ENCODE measurements around the gene IFNB1.

Gene IFNB1

DNA sequence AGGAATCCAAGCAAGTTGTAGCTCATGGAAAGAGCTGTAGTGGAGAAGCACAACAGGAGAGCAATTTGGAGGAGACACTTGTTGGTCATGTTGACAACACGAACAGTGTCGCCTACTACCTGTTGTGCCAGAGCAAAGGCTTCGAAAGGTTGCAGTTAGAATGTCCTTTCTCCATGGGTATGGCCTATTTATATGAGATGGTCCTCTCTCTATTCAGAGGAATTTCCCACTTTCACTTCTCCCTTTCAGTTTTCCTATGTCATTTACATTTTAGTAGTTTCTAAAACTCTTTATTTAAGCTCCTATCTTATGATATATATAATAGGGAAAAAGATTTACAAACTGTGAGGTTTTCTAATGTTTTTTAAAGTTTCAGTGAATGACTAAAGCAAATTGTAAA lies at the start of gene IFNB1:
IFNB1 (minus strand) TSS at position 162 of the 400 bp plus-strand sequence; CDS start at position 89, 73 bp downstream.
- no peak for DNase-seq

GRCh38 chr9:21121595-21122251 lies 44.0 kb upstream of the IFNB1 start:
- no peak for DNase-seq

GRCh38 chr9:21121079-21121478 lies 43.3 kb upstream of the IFNB1 start:
- DNase-seq, result no peak

GRCh38 chr9:21119093-21119770 lies 41.5 kb upstream of the IFNB1 start:
- no peak for DNase-seq

- no peak for DNase-seq
Observed at GRCh38 chr9:21114311-21114710, 36.6 kb upstream of the IFNB1 start.

DNA sequence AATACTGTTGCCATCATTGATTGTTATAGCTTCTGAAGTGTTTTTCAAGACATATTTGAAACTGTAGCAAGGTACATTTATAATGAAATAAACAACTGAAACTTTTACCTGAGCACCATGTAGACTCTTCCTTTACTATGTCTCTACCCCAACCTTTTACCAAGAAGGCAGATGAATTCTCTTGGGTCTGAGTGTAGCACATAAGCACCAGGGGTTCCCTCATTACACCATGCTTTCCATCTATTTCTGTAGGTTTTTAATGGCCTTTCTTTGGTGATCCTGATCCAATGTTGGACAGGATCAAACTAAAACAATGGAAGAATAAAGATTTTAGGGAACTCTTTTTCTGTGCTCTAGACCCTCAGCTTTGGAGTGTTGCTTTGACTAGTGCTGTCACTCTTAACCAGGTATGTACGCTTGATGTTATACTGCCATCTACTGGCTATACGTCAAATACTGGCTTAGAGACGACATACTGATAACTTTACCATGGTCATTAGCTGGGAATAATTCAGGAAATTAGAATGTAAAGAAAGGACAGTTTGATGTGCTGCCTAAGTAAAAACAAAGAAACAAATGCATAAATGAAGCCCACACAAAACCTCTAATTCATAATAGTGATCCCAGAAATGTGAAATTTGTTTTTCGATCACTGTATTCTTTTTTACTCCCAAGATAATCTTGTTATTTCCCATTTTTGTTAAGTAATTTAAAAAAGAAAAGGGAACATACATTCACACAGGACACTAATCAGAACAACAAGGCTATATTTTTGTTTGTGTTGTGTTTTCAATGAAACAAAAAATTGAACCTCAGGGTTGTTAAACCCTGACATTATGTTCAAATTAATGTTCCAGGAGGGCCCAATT lies 33.2 kb upstream of the IFNB1 start:
- DNase-seq, result no peak

DNA sequence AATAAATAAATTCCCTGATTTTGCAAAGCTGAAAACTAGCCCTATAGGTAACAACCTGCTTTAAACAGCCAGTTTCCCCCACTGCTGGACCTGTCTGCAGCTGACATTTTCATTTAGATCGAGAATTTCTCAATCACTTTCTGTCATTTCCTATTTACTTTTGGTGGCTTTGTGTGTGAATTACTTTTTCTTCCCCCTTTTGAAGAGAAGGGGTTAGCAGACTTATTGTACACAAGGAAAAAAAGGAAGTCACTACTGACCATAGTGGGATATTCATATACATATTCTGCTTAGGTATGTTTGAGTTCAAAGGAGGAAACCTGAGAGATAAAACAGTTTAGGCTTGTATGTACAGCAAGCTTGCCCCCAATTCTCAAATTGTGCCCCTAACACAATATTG lies 27.0 kb upstream of the IFNB1 start:
- DNase-seq, result no peak

- no peak for DNase-seq
Observed at GRCh38 chr9:21102305-21102704, 24.6 kb upstream of the IFNB1 start.

DNA sequence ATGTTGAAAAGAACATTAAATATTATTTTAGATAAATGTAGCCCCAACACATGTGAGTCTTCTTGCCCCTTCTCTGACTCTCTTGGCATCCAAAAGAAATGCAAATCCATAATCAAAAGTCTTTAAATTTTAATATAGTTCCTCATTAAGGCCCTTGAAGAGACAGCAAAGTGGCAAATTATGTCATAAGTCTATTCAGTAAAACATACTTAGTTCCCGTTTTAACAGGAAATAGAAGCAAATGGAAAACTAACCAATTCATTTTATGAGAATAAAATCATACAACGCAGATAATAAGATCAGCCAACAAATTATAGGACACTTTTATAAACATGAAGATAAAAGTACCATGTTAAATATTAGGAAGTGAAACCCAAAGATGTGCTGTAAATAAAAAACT lies 20.1 kb upstream of the IFNB1 start:
- DNase-seq, result no peak

DNA sequence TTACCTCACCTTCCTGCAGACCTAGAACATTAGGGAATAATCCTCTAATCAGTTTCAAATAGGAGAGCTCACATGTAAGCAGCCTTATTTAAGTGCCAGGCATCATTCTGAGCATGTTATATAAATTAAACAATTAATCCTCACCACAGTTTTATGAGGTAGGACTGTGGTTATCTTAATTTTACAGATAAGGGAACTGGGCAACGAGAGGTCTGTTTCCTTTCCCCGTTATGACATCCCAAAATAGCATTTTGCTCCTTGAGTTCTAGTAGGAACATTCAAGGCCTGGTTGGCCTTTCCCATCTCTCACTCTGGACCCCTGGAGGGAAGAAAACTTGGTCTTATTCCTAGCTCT lies 19.1 kb upstream of the IFNB1 start:
- no peak for DNase-seq

DNA sequence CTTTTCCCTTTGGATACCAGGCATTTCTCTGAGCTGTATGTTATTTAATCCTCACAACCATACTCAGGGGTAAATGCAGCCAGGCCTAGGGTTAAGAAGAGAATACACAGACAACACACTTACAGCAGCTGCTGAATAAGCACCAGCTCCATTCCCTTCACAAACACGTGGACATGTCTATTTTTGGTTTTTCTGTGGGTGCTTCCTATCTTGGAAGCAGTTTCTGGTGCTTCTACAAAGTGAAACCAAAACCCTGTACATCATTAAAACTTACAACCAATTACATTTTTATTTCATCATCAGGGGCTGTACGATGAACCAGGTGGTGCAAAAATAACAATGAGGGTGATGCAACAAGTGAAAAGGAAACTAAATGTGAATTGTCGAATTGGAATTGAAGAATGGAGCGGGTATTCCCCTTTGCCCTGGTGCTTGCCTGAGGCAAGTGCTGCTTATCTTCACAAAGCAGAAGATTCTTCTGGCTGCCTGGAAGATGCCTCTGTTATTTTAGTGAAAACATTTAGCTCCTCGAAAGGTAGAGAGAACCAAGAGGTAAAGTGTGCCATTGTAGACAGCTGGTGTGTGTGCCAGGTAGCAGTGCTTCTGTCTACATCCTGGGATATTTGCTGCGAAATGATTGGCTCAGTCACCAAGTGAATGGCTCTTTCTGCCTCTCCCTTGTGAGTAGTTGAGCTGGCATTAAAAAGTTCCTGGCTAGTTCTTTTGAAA lies 18.6 kb upstream of the IFNB1 start:
- DNase-seq, result peak in 1 of 2 experiments; percentile 28

DNA sequence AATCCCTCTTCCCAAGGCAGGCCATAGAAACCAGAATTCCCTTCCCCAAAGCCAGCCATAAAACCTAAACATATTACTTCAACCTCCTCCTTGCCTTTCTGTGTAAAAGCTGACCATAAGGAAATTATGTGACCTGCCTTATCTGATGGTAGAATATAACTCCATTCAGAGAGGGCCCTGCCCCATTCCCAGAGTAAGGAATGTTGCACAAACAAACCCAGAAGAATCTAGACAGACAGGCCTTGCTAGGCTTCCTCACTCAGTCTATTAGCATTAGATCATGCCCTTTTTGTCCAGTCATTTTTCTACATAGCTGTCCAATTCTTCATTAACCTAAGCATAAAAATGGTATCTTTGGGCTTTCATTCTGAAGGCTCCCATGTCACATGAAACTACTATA lies 17.8 kb upstream of the IFNB1 start:
- DNase-seq, result no peak

GRCh38 chr9:21086538-21086937 lies 8.8 kb upstream of the IFNB1 start:
- no peak for DNase-seq

DNA sequence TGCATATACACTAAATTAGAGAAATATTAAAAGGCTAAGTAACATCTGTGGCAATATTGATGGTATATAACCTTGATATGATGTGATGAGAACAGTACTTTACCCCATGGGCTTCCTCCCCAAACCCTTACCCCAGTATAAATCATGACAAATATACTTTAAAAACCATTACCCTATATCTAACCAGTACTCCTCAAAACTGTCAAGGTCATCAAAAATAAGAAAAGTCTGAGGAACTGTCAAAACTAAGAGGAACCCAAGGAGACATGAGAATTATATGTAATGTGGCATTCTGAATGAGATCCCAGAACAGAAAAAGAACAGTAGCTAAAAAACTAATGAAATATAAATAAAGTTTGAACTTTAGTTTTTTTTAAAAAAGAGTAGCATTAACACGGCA lies 7.3 kb upstream of the IFNB1 start:
- no peak for DNase-seq

GRCh38 chr9:21084242-21084850 lies 6.6 kb upstream of the IFNB1 start:
- no peak for DNase-seq

GRCh38 chr9:21082671-21083070 lies 4.9 kb upstream of the IFNB1 start:
- no peak for DNase-seq

GRCh38 chr9:21081999-21082398 lies 4.3 kb upstream of the IFNB1 start:
- no peak for DNase-seq

DNA sequence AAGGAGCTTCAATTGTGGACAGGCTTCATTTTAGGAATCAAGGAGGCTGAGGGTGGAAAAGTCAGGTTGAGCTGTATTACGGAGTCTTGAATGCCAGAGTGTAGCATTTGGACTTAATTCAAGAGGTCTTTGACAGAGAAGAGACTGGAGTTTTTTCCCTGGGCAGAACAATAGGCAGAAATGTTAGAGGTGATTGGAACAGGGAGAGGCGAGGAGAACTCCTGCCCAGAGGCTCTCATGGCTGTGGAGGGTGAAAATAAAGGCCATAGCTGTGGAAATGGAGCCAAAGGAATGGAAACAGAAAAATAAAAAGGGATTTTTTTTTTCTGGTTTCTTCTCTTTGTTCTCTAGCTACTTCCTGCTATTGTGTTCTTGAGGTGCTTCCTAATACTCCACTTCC lies 3.7 kb upstream of the IFNB1 start:
- DNase-seq, result no peak

DNA sequence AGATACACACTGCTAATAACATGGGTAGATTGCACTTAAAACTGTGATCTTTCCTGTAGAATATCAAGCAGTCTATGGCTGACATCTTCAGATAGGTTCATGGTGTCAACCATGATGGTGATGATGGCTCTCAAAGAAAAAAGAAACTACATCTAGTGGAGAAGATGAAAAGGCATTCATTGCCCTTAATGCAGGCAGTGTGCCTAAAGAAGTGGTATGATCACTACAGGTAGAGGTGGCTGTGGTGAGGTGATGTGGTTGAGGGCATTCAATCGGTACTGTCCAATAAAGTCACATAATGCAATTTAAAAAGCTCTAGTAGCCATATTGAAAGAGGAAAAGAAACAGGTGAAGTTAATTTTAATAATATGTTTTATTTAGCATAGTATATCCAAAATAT lies 3.1 kb upstream of the IFNB1 start:
- DNase-seq, result no peak

- DNase-seq, result no peak
Observed at GRCh38 chr9:21078702-21079101, 960 bp upstream of the IFNB1 start.

DNA sequence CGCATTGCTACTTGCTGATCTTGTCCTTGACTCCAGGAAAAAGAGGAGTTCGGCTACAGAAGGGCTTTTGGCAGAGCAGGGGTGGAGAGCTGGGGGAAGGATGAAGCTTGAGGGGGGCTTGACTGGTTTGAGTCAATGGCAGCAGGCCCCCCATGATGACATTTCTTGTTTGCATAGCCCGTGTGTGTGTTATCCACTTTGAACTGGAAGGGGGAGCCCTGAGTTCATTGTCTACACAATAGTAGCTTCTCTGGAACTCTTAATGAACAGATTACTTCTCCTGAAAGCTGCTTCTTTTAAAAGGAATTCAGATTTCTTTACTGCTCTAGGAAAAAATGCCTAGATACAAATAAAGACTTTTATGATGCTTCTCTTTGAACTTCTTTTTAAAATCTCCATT lies 2.3 kb downstream of the IFNB1 start:
- DNase-seq, result no peak

- no peak for DNase-seq
Observed at GRCh38 chr9:21070906-21071305, 6.8 kb downstream of the IFNB1 start.

- DNase-seq, result no peak
Observed at GRCh38 chr9:21070171-21070571, 7.6 kb downstream of the IFNB1 start.
